ENCODE data around the gene RNF182. TPM values are rescaled to one million over a fixed set of nuclear protein-coding genes. Genes with fewer than 3 reads are reported as not detected.

The RNF182 gene
- total RNA-seq, 1 experiment from 2014 or later = 3.7 TPM

DNA sequence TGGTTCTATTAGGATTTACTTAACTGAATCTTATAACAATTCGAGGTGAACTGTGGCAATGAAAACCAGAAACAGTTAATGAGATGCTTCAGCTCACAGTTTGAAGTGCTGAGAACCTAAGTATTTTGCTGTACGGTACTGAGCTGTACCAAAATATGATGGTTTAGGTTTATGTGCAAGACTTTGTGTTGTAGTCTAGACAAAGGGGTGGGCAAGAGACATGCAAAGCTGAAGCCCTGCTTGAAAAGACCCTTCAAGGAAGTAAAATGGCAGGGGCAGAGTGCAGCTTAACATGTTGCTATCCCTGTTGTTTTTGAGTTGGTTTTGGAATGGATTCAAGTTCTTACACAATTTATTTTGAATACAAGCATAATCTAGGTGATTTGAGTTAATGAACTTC, 54.0 kb downstream of the RNF182 start:
- Histone ChIP-seq H3K79me1 (ENCODE audit: insufficient read depth, low read depth, low read length, poor library complexity, severe bottlenecking) (no peaks in the 10 kb centered on the region), H2BK20ac (ENCODE audit: low read depth, low read length, poor library complexity, severe bottlenecking) (no peak overlapping the region), H3K27me3 (ENCODE audit: insufficient read depth, low read length) (no peaks in the 10 kb centered on the region), H3K4ac (ENCODE audit: low read depth, low read length) (no peak overlapping the region), H4K91ac (ENCODE audit: insufficient read length, low read depth, low read length) (no peak overlapping the region), H2BK12ac (ENCODE audit: insufficient read length, low read depth, low read length) (no peak overlapping the region), H2AFZ (ENCODE audit: low read length) (no peak overlapping the region), H3T11ph (ENCODE audit: low read length) (no peak overlapping the region), H2BK15ac (ENCODE audit: low read depth, low read length) (no peak overlapping the region), H2BK120ac (ENCODE audit: low read depth, low read length, poor library complexity, severe bottlenecking) (no peak overlapping the region), H3K4me2 (ENCODE audit: insufficient read depth, insufficient read length, low read length) (no peak overlapping the region), H3K27ac (ENCODE audit: insufficient read length, low read depth, low read length) (no peak overlapping the region), H3K14ac (ENCODE audit: insufficient read depth, low read length) (no peak overlapping the region), H3K23ac (ENCODE audit: insufficient read length, low read depth, low read length) (no peak overlapping the region), H3K4me1 (ENCODE audit: insufficient read depth, low read length) (no peaks in the 10 kb centered on the region; the same call in 1 of the 2 replicates), H2AK5ac (ENCODE audit: insufficient read length, low read length) (no peak overlapping the region), H3K56ac (ENCODE audit: insufficient read length, low read depth, low read length) (no peak overlapping the region), H3K9ac (ENCODE audit: extremely low read depth, insufficient read length, low read length) (no peak overlapping the region), H3K18ac (ENCODE audit: insufficient read length, low read depth, low read length) (no peak overlapping the region), H2BK5ac (ENCODE audit: insufficient read length, low read length) (no peak overlapping the region), H4K20me1 (ENCODE audit: control insufficient read depth, insufficient read depth, insufficient read length) (no peaks in the 10 kb centered on the region), H3K79me2 (ENCODE audit: insufficient read depth, low read length) (no peaks in the 10 kb centered on the region), H3K9me3 (ENCODE audit: control insufficient read depth, low read depth, low read length) (peaks cover under 1% of the 10 kb centered on the region), H4K8ac (replicated peaks; ENCODE audit: insufficient read length, low read depth, low read length) (no peak overlapping the region), H3K23me2 (ENCODE audit: insufficient read length, low read depth, low read length, poor library complexity, severe bottlenecking) (no peaks in the 10 kb centered on the region), H4K5ac (ENCODE audit: insufficient read length, low read depth, low read length) (no peak overlapping the region)
- H3K27ac Mint-ChIP-seq = no peak overlapping the region
- no peaks in the 10 kb centered on the region for H3K27me3 Mint-ChIP-seq (ENCODE audit: low read depth)
- peaks cover under 1 to 5% of the 10 kb centered on the region in 2 experiments; a peak in 3 of 5 replicates for H3K9me3 Mint-ChIP-seq
- no CpG with 5 or more reads among the region's 2 CpGs for WGBS (ENCODE audit: extremely low coverage, insufficient read length, low lambda C conversion rate)
- TF ChIP-seq, protein P1, sequence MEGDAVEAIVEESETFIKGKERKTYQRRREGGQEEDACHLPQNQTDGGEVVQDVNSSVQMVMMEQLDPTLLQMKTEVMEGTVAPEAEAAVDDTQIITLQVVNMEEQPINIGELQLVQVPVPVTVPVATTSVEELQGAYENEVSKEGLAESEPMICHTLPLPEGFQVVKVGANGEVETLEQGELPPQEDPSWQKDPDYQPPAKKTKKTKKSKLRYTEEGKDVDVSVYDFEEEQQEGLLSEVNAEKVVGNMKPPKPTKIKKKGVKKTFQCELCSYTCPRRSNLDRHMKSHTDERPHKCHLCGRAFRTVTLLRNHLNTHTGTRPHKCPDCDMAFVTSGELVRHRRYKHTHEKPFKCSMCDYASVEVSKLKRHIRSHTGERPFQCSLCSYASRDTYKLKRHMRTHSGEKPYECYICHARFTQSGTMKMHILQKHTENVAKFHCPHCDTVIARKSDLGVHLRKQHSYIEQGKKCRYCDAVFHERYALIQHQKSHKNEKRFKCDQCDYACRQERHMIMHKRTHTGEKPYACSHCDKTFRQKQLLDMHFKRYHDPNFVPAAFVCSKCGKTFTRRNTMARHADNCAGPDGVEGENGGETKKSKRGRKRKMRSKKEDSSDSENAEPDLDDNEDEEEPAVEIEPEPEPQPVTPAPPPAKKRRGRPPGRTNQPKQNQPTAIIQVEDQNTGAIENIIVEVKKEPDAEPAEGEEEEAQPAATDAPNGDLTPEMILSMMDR (conservative IDR thresholded peaks at IDR 0.05) = no peak
- DNase-seq = no peak
- H3K4me3 Mint-ChIP-seq = no peak overlapping the region
- H3K4me1 Mint-ChIP-seq = peaks cover 7 to 14% of the 10 kb centered on the region in 2 experiments
- peaks cover 0 to 19% (median 6%) of the 10 kb centered on the region in 3 experiments; a peak in 4 of 7 replicates for H3K36me3 Mint-ChIP-seq (ENCODE audit: insufficient read depth in 1 of 3, low read depth in 3 of 3)
